NK-92 treated with Interleukin-12 subunit alpha and Interleukin-12 subunit beta, amount 100 ng/mL, for 24 hours (cell line): ENCODE results near the gene CACNA2D2.

Experiments used
- DNase-seq: peaks from one replicate; lab custom pipeline; 2025; lab: John Stamatoyannopoulos, UW

Gene CACNA2D2

GRCh38 chr3:50503504-50504342 is at the start of gene CACNA2D2:
CACNA2D2 (minus strand) TSS chr3:50503634; CDS start chr3:50503423, 211 bp downstream.
- DNase-seq = no peak

- no peak for DNase-seq
Measured at GRCh38 chr3:50552598-50552997, 49.2 kb upstream of the CACNA2D2 start.

GRCh38 chr3:50551681-50552435 is 48.4 kb upstream of the CACNA2D2 start:
- no peak for DNase-seq

GRCh38 chr3:50551054-50551659 is 47.7 kb upstream of the CACNA2D2 start:
- DNase-seq = no peak

GRCh38 chr3:50550079-50550736 is 46.8 kb upstream of the CACNA2D2 start:
- DNase-seq = peak; percentile 33

- DNase-seq = no peak
Measured at GRCh38 chr3:50549226-50549625, 45.8 kb upstream of the CACNA2D2 start.

- no peak for DNase-seq
Measured at GRCh38 chr3:50545781-50546180, 42.3 kb upstream of the CACNA2D2 start.

GRCh38 chr3:50542177-50543034 is 39.0 kb upstream of the CACNA2D2 start:
- DNase-seq = no peak

GRCh38 chr3:50539356-50540286 is 36.2 kb upstream of the CACNA2D2 start:
- no peak for DNase-seq

GRCh38 chr3:50537421-50538129 is 34.1 kb upstream of the CACNA2D2 start:
- no peak for DNase-seq

- no peak for DNase-seq
Measured at GRCh38 chr3:50536471-50537180, 33.2 kb upstream of the CACNA2D2 start.

- DNase-seq = no peak
Measured at GRCh38 chr3:50534681-50535330, 31.4 kb upstream of the CACNA2D2 start.

GRCh38 chr3:50533807-50534461 is 30.5 kb upstream of the CACNA2D2 start:
- DNase-seq = no peak

- no peak for DNase-seq
Measured at GRCh38 chr3:50533316-50533715, 29.9 kb upstream of the CACNA2D2 start.

- no peak for DNase-seq
Measured at GRCh38 chr3:50532062-50532705, 28.8 kb upstream of the CACNA2D2 start.

GRCh38 chr3:50531201-50531600 is 27.8 kb upstream of the CACNA2D2 start:
- no peak for DNase-seq
